ENCODE results near the gene MYRF. TPM values are rescaled to one million over a fixed set of nuclear protein-coding genes. Genes with fewer than 3 reads are reported as not detected.

The MYRF gene
- total and polyA plus RNA-seq, 2 donors (not counting 3 experiments of a cell fraction or from before 2014, with no cell fraction given) = 0.82 to 0.98 TPM

GRCh38 chr11:61778920-61779650 lies 26.6 kb downstream of the MYRF start:
- CTCF ChIA-PET = interaction anchor here (0.7 to 2.3 kb wide), 4 partner anchors 8 to 120 kb away, joined by 3 to 13 read pairs (median 8); no protein-coding TSS in a partner anchor
- TF ChIP-seq MYC (IDR thresholded peaks at IDR 0.05; ENCODE audit: low read depth, low read length) = no peak
- no peak for TF ChIP-seq GATA2 (IDR thresholded peaks at IDR 0.05; ENCODE audit: insufficient read depth, insufficient read length, low read depth, low read length)
- no peak for TF ChIP-seq CTCF (IDR thresholded peaks at IDR 0.05; ENCODE audit: extremely low read depth in 1 of 2, insufficient read depth in 1 of 2, low read depth in 1 of 2, low read length in 2 of 2)
- TF ChIP-seq JUN (IDR thresholded peaks at IDR 0.05; ENCODE audit: borderline replicate concordance, insufficient read depth, insufficient read length, low read depth) = no peak
- no peak for TF ChIP-seq POLR2AphosphoS5 (IDR thresholded peaks at IDR 0.05; ENCODE audit: insufficient read depth, low read depth, low read length)
- no peak for TF ChIP-seq POLR2A (IDR thresholded peaks at IDR 0.05; ENCODE audit: low read depth, low read length)
- no peak for TF ChIP-seq MAX (IDR thresholded peaks at IDR 0.05; ENCODE audit: insufficient read depth, insufficient read length)
- no peak for TF ChIP-seq EZH2 (IDR thresholded peaks at IDR 0.05; ENCODE audit: borderline replicate concordance, low read depth, low read length, severe bottlenecking)
- no peak for TF ChIP-seq FOS (IDR thresholded peaks at IDR 0.05; ENCODE audit: borderline replicate concordance, insufficient read depth, low read length)
- H3K4me3 ChIP-seq (replicated peaks in 1 of 3; ENCODE audit: insufficient read depth in 1 of 3, low read depth in 1 of 3, low read length in 3 of 3) = no peak overlapping the region
- H3K27me3 ChIP-seq (ENCODE audit: control insufficient read depth in 2 of 2, insufficient read depth in 2 of 2, low read length in 2 of 2) = no peaks in the 10 kb centered on the region
- POLR2A ChIA-PET = no interaction called here
- no peak overlapping the region for H3K27ac ChIP-seq (ENCODE audit: insufficient read depth, low read depth, low read length)
- H3K4me2 ChIP-seq (ENCODE audit: insufficient read depth, low read length) = no peak overlapping the region
- dilution Hi-C loops (cut with MboI; ENCODE audit: extremely low pct_ligation_motif_present, low sequenced_read_pairs) = no loop called here
- no peaks in the 10 kb centered on the region for H3K9me1 ChIP-seq (replicated peaks; ENCODE audit: control insufficient read depth, extremely low read depth, insufficient read depth, low read length)
- intact Hi-C loops (cut with micrococcal nuclease) = no loop called here
- H3K9me3 ChIP-seq (replicated peaks; ENCODE audit: control insufficient read depth, insufficient read depth, low read length) = no peaks in the 10 kb centered on the region
- no peaks in the 10 kb centered on the region for H3K4me1 ChIP-seq (ENCODE audit: control insufficient read depth, extremely low read depth, insufficient read depth, low read length)
- no peaks in the 10 kb centered on the region for H4K20me1 ChIP-seq (replicated peaks; ENCODE audit: control insufficient read depth, extremely low read depth, insufficient read depth, low read length)
- no peaks in the 10 kb centered on the region for H3K79me2 ChIP-seq (ENCODE audit: control insufficient read depth, insufficient read depth, low read length)
- no peaks in the 10 kb centered on the region for H3K36me3 ChIP-seq (ENCODE audit: control insufficient read depth in 2 of 2, extremely low read depth in 1 of 2, insufficient read depth in 2 of 2, low read length in 2 of 2)
- no peak overlapping the region for H2AFZ ChIP-seq (ENCODE audit: low read depth, low read length)
- no TSS peak for BruUV-seq (replicated peaks)
- DNase-seq (ENCODE audit: low read depth, low spot score) (no peak), FAIRE-seq (no peak)
- H3K9ac ChIP-seq (replicated peaks; ENCODE audit: extremely low read depth, insufficient read depth, low read length) = no peak overlapping the region
